HG02678 (cell line): Measurements from ENCODE around the gene NXN.
"Not testable (repeated sequence)": the region's sequence is repeated elsewhere in the genome, so short reads cannot be mapped to it uniquely, and the experiment has no call there.

Experiments
- ATAC-seq: cut with Tn5 transposase; IDR thresholded peaks from one replicate; pipeline ENCODE4 v1.9.1; 2021; ENCODE audit warnings: mild to moderate bottlenecking, moderate library complexity; ENCODE audit not compliant: unreplicated experiment

Gene NXN

DNA sequence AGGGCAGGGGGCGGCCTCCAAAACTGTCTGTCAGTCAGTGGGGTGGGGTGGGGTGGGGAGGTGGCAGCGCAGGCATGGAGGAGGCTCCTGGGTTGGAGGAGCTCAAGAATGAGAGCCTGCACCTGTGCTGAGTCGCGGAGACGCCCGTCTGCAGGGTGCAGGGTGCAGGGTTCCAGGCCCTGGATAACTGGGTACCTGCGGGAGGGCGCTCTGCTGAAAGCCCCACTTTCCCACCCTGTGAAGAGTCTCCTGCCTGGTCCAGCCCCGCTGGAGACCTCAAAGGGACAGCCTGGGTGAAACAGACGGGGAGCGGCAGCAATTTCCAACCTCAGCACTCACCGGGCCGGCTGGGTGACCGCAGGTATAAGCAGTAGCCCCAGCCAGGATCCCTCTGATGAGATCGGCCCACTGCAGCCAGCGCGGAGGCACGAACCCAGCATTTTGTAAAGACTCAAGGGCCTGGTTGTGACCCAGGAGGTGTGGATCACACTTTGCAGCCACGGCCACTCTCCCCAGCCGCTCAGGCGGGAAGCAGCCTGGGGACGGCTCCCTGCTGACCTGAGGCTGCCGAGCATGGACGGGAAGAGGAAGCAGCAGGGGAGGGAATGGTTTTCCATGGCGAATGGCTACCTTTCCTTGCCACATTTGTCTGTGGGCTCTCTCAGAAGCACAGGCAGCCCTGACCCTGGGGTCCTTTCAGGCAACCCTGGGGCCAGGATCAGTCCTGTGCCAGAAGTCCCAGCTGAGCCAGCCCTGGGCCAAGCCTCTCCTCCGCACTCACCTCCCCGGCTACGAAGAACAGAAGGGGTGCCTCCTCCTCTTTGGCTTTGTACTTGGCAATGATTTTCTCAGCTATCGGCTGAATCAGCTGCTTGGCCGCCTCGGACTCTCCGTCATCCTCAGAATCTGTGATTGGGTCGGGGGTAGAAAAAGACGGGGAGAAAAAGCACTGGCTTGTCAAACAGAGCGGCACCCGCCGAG, 176.4 kb downstream of the NXN start:
- no peak for ATAC-seq

DNA sequence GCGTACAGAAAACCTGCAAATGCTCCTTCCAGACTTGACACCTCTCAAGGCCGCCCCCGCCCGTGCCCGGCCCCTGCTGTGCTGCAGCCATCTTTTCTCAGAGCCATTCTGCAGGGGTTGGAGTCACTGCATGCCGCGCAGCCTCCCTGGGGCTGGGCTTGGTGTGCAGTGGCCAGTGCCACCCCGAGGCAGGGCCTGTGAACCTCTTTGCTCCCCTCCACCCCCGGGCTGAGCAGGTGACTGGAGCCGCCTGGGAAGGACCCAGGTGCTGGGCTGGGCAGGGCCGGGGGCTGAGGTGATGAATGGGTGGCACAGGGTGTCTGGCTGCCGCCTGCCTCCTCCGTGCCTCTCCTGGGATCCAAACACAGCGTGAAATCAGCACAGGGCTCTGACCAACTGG, 177.1 kb downstream of the NXN start:
- ATAC-seq, result no peak

DNA sequence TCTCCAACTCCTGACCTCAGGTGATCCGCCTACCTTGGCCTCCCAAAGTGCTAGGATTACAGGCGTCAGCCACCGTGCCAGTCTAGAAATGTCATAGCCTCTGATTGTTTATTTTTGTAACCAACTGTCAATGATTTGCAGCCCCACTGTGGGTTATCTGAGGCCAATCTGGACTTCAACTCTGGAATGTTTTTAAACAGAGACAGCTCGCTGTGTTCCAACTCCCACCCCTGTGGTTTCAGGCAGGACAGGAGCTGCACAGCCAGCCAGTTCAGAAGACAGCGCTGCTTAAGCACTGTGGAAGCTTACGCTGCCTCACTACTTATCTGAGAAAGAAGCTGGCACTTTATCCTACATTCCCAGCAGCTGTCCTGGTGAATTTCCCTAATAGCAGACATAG, 177.9 kb downstream of the NXN start:
- ATAC-seq, result no peak

DNA sequence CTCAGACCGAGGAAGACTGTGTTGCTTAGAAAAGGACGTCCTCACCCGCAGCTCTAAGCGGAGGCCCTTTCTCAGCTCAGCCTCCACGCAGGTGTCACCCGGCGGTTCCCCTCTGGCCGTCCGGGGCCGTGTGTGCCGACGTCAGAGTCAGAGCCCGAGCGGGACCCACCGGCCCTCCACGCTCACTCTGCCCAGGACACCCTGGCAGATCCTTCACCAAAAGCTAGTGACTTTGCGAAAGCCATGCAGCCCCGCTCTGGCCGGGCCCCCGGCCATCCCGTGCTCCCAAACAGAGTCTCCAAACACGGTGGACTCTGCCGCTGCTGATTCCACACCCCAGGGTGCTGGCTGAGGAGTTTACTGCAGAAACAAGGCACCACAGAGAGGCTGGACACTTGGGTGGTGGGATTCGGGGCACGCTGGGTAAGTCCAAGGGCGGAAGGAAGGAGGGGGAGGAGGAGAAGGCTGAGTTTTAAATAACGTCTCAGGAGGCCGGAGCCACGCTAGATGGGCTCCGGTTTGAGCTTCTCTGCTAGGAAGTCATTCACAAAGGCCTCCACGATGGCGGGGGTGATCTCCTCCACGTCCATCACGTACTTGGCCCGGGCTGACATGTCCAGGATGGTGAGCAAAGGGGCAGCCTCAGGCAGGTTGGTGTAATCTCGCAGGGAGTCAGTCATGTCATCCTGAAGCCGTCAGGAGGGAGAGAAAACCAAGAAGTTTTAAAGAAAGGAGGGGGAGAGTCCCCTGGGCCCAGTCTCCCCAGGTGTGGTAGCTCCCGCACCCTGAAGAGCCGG, 178.9 kb downstream of the NXN start:
- no peak for ATAC-seq

DNA sequence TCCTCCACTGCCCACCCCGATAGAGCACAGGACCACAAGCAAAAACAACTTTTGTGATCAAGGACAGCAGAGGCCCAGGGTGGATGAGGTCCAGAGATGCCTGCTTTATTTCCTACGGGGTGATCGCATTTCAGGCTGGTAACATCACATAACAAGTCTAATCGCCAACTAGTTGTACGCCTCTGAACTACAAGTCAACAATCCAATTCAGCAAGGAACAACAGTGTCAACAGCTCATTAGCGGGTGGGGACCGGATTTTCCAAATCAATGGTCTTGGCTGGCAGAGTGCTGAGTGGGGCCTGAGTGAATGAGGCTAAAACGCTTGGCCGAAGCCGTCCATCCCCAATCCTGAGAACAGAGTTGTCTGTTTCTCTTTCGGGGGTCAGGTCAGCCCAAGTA, 180.3 kb downstream of the NXN start:
- no peak for ATAC-seq

DNA sequence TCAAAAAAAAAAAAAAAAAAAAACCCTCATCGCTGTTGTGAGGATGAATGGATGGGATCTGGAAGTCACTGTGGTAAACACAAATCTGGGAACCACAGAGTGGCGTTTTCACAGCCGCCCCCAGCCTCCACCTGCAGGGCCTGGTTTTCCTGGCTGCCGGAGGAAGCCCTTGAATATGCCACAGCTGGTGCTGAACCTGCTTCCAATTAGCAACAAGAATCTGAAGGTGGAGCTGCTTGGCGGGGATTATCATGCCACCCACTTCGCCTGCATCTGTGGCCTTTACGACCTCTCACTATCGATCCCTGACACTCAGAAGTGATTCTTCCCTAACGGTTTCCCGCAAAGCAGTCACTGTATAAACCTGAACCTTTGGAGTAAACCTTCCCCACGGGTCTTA, 181.3 kb downstream of the NXN start:
- no peak for ATAC-seq

DNA sequence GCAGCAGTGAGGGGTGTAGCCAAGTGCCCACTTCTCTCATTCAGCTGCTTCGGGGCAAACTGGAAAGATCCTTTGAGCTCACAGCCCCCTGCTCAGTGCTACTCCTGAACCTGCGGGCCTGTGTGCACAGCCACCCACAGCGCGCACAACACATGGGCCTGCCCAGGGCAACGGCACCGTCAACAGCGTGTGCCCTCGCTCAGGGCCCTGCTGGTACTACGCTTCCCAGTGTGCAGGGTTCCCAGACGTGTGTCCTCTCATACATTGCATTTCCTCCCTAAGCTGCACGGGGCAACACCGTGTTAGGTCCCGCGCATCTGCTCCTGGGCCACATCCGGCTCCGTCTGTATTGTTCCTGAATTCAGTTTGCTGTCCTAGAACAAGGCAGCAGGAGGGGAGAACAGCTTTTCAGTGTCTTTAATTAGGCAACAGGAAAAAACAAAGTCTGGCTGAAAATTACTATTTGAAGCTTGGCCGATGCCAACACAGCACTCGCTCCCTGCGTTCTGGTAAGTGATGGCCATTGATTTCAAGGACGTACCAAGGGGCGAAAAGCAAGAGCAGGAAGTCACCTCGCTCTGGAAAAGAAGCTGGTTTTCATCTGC, 182.2 kb downstream of the NXN start:
- ATAC-seq, result no peak

DNA sequence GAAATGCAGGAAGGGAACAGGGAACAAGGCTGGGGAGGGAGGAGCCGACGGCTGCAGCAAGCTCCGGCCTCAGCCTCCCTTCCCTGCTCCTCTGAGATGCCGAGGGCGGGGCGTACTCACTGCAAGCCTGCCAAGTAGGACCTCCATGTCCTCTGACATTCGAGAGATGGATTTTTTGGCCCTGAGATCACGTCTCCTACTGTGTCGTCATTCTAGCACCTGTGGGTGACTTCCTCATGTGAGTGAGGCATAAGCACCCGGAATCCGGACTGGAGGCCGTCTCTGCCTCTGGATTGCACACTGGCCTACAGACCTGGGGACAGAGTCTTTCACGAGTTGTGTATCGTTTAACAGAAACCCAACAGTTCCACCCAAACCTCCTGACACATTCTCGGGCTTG, 183.0 kb downstream of the NXN start:
- ATAC-seq, result no peak

DNA sequence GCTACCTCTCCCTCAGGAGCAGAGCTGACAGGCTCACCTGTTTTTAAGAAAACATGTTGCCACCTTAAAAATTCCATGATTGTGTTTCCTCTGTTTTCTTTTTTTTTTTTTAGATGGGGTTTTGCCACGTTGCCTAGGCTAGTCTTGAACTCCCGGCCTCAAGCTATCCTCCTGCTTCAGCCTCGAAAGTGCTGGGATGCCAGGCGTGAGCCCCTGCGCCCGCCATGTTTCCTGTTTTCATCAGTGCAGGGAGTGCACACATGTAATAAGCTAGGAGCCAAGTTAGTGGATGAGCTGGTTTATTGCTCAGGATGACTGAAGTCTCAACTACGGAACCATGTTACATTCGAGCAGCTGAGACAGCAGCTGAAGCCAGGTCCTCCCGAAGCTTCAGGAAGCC, 183.9 kb downstream of the NXN start:
- ATAC-seq, result no peak

DNA sequence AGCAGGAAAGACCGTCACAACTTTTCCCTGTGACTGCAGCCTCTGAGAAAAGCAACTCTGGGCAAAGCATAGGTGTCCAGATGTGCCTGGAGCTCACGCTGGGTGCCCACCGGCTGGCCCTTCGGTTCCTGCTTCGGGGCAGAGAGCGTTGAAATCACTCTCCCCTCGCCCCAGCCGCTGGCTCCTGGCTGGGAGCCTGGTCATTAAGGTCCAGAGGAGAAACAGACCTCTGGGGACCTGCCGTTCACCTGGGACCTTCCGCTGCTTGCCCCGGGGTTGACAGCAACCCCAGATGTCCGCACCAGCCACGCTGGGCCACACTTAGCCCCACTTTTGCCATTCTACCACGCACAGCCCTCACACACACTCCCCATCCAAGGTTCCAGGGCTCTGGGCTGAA, 184.3 kb downstream of the NXN start:
- ATAC-seq, result no peak

DNA sequence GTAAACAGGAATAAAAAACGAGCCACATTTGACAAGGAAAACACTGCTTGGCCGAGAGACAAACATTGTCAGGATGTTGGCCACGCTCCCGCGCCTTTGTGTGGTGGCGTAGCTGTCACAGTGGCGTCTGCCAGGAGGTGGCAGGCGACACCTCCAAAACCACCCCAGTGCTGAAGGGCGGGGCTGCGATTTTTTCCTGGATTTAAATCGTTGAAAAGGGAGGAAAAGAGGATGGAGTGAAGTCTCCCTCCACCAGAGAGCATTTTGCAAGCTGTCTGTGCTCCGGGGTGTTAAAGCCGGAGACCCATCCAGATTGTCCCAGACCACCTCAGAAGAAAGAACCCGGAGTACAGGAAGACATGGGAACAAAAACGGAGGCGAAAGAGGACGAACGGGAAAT, 184.7 kb downstream of the NXN start:
- ATAC-seq, result no peak

DNA sequence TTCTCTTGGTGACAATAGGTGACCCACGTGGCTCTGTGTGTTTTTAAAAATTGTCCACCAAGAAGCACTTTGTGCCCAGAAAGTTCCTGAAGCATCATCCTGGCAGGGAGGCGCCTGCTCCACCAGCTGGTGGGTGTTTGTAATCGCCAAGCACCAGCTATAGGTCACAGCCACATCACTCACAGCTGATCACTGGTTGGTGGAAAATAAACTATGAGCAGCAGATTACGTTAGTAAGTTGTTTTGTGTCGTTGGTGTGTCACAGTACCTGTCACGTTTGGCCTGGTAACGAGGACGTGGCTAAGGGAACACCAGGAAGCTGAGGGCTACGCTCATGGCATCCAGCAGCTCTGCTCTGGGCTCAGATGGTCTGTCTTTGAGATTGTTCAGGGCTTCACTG, 187.3 kb downstream of the NXN start:
- no peak for ATAC-seq

DNA sequence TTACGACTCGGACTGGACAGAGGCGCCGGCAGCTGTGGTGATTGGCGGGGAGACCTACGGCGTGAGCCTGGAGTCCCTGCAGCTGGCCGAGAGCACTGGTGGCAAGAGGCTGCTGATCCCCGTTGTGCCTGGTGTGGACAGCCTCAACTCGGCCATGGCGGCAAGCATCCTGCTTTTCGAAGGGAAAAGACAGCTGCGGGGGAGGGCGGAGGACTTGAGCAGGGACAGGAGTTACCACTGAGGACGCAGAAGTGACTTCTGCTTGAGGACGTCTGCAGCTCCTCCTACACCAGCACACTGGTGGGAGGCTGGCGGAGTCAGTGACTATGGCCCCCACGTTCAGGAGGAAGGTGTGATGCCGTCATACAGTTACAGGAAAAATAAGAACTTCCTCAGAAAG, 187.7 kb downstream of the NXN start:
- ATAC-seq, result no peak

DNA sequence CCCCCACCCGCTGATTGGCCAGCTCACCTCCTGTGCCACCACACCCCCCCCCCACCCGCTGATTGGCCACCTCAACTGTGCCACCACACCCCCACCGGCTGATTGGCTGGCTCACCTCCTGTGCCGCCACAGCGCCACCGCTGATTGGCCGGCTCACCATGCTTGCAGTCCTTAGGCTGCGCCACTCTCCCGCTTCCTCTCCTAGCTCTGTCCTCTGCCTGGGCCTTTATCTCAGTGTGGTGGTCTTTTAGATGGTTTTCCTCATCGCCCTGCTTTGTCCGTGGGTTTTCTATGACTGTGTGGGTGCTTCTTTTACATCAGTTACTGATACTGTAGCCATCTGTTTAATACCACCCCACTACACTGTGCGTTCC, 188.7 kb downstream of the NXN start:
- not testable (repeated sequence) for ATAC-seq

DNA sequence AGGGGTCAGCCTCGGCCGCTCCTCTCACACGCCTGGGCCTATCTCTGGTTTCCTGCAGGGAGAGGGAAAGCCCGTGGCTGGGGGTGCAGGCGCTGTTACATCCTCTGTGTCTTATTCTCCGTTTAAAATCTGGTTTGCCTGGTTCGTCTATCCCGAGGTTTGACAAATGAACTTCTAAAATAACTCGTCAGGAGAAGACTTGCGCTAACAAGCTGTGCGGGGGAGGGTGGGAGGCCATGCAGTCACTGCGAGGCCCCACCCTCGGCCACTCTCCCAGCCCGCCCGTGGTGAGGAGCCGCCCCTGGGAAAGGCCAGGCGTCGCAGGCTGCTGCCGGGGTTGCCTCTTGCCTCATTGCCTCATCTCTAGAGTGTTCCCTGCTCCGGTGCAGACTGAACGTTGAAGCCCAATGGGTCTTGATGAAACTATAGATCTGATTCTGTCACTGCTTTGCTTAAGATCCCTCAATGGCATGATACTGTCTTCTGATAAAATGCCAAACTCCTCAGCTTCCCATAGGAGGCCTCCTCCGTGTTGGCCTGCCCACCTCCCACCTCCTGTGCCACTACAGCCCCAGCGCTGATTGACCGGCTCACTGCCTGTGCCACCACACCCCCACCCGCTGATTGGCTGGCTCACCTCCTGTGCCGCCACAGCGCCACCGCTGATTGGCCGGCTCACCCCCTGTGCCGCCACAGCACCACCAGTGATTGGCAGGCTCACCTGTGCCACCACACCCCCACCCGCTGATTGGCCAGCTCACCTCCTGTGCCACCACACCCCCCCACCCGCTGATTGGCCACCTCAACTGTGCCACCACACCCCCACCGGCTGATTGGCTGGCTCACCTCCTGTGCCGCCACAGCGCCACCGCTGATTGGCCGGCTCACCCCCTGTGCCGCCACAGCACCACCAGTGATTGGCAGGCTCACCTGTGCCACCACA, 189.4 kb downstream of the NXN start:
- not testable (repeated sequence) for ATAC-seq

DNA sequence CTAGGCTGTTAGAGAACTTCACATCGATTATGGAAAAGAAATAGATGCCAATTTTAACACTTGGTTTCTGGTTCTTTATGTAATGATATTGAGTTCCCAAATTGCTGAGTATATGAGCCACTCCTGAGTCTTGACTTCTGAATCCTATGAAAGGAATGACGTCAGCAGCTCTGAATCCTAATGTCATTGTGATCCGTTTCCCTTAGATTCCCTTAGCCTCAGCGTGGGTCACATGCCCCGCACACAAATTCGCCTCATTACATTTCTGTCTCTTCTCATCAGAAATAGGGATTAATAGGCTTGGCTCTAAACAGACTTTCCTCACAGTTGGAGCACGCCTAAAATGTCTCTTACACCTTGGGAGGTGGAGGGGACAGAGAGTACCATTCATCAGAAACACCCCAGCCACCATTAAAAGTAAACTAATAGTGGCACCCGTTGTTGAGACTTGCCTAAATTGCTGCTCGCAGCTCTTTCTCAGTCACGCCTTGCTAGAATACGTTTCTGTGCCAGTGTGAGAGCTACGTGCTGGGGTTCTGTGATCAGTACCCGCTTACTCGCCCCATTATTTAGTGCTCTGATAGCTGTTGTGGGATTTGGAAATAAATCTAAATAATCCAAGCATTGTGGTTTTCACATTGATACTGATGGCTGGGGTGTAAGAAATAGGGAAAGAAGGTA, 190.3 kb downstream of the NXN start:
- ATAC-seq, result no peak

DNA sequence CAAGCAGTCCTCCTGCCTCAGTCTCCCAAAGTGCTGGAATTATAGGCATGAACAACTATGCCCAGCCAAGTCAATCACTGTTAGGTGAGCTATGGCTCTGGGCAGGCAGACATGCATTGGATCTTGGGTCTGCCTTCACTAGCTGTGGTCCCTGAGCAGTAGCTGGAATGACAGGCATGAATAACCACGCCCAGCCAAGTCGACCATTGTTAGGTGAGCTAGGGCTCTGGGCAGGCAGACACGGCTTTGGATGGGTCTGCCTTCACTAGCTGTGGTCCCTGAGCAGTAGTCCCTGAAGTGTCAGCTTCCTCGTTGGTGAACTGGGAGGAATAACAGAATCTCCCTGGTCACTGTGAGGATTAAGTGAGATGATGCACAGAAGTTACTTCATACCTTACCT, 191.0 kb downstream of the NXN start:
- ATAC-seq, result no peak

DNA sequence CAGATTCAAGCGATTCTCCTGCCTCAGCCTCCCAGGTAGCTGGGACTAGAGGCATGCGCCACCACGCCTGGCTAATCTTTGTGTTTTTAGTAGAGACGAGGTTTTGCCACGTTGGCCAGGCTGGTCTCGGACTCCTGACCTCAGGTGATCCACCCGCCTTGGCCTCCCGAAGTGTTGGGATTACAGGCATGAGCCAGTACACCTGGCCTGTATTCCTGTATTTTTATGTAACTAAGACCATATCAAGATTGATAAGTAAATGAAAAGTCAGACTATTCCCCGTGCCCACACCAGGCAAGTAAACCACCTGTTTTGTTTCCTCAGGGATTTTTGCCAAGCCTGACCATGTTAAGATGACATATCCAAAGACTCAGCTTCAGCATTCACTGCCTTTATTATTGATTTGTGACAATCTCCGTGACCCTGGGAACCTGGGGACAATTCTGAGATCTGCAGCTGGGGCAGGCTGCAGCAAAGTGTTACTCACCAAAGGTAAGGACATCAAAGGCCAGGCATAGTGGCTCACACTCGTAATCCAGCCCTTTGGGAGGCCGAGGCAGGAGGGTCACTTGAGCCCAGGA, 191.8 kb downstream of the NXN start:
- no peak for ATAC-seq

DNA sequence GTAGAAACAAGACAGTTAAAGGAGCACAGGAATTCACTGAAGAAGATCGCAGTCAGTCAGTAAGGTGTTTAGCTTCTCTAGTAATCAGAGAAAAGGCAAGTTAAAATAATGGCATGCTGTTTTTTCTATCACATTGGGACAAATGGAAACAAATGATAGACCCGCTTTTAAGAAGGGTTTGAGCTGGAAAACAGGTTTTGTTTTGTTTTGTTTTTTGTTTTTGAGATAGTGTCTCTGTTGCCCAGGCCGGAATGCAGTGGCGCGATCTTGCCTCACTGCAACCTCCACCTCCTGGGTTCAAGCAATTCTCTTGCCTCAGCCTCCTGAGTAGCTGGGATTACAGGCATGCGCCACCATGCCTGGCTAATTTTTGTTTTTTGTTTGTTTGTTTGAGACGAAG, 193.7 kb downstream of the NXN start:
- ATAC-seq, result not testable (repeated sequence)

DNA sequence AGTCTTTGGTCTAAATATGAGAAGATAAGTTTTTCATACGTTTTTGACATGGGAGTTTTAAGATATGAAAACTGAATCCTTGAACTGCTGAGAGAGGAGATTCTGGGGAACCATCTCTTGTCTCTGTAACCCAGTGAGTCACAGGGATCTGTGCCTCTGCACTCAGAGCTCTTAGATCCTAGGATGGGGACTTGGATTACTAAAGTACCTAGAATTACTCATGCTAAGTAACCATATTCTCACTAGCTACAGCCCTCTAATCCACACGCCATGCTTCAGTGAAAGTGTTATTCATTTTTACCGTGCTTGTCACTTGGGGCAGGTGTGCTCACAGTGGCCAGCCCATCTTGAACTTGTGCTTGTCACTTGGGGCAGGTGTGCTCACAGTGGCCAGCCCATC, 195.4 kb downstream of the NXN start:
- ATAC-seq, result no peak
